NCI-H2227 treated with DMSO at 0.1 percent for 48 hours (cell line): ENCODE results near the gene FAAP24.
"Not testable (repeated sequence)": the region's sequence is repeated elsewhere in the genome, so short reads cannot be mapped to it uniquely, and the experiment has no call there.

Experiments used
- DNase-seq: peaks from one replicate; lab custom pipeline; 2025; lab: John Stamatoyannopoulos, UW

The FAAP24 gene, protein sequence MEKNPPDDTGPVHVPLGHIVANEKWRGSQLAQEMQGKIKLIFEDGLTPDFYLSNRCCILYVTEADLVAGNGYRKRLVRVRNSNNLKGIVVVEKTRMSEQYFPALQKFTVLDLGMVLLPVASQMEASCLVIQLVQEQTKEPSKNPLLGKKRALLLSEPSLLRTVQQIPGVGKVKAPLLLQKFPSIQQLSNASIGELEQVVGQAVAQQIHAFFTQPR

GRCh38 chr19:32971715-32972540 is at the start of gene FAAP24, which contains the start of gene CEP89:
Gene FAAP24 (plus strand): TSS chr19:32972242. CDS start chr19:32973197, 955 bp downstream.
Gene CEP89 (minus strand): TSS chr19:32971958. CDS start chr19:32971874, 84 bp downstream.
- DNase-seq: peak; percentile 100

- DNase-seq: no peak
These were observed 47.8 kb upstream of the FAAP24 start for GRCh38 chr19:32924200-32924599.

- no peak for DNase-seq
These were observed 43.2 kb upstream of the FAAP24 start for GRCh38 chr19:32928806-32929205.

GRCh38 chr19:32930567-32930966 is 41.5 kb upstream of the FAAP24 start:
- no peak for DNase-seq

DNA sequence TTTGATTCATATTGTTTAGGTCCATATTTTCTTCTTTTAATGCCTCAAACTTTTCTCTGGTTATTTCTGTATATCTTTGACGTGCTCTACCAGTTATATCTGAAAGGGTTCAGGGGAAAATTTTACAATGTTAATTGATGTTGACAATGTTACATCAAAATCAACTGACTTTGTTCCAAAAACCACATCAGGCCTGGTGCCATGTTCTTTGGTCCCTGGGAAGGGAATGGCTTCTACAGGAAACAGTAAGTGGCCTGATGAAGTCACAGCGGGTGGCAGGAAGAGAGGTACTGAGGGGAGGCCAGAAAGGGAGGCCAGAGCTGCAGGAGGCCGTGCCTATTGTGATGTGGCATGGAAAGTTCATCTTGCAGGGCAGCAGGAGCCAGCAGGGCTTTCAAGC is 38.5 kb upstream of the FAAP24 start:
- no peak for DNase-seq

DNA sequence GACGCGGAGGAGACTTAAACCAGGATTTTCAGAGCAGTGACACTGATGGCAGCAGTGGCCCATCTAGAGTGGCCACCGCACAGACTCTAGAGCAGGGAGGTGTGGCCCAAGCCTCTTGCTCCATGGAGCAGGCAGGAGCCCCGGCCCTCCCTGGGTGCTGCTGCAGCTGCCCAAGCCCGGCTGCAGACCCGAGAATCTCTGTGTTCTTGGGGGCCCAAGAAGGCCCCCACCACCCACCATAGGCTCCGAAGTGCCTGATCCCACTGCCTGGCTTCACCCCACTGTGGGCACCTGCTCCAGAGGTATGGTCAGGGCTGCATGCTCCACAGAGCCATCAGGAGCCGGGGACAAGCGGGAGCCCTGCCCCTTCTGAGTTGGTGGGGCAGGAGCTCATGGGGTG is 36.4 kb upstream of the FAAP24 start:
- no peak for DNase-seq

GRCh38 chr19:32936065-32936464 is 36.0 kb upstream of the FAAP24 start:
- no peak for DNase-seq

- not testable (repeated sequence) for DNase-seq
These were observed 30.8 kb upstream of the FAAP24 start for GRCh38 chr19:32941273-32941672.

- no peak for DNase-seq
These were observed 26.8 kb upstream of the FAAP24 start for GRCh38 chr19:32945260-32945659.

DNA sequence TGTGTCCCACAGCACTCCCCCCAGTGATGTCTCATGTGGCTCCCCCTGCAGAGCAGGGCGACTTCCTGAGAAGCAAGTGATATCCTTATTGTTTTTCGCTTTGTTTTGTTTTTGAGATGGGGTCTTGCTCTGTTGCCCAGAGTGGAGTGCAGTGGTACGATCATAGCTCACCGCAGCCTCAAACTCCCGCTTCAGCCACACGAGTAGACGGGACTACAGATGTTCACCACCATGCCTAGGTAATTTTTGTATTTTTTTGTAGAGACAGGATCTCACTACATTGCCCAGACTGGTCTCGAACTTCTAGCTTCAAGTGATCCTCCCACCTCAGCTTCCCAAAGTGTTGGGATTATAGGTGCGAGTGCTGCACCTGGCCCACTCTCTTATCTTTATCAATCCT is 5.3 kb upstream of the FAAP24 start:
- no peak for DNase-seq

DNA sequence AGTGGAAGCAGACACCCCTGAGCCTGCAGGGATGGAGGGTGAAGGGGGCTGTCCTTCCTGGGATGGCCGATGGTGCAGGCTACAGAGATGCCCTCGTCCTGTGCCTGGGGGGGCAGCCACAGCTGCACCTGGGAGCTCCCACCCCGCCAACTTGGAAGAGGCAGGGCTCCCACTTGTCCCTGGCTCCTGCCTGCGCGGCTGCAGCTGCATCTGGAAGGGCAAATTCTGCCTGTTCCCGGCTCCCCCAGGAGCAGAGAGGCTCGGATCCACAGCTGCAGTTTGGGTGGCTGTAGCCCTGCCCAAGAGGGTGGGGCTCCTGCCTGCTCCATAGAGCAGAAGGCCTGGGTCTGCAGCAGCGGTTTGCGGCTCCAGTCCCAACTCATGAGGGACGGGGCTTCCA is 2.5 kb upstream of the FAAP24 start:
- no peak for DNase-seq

GRCh38 chr19:32971012-32971595 is 938 bp upstream of the FAAP24 start:
- DNase-seq: no peak

DNA sequence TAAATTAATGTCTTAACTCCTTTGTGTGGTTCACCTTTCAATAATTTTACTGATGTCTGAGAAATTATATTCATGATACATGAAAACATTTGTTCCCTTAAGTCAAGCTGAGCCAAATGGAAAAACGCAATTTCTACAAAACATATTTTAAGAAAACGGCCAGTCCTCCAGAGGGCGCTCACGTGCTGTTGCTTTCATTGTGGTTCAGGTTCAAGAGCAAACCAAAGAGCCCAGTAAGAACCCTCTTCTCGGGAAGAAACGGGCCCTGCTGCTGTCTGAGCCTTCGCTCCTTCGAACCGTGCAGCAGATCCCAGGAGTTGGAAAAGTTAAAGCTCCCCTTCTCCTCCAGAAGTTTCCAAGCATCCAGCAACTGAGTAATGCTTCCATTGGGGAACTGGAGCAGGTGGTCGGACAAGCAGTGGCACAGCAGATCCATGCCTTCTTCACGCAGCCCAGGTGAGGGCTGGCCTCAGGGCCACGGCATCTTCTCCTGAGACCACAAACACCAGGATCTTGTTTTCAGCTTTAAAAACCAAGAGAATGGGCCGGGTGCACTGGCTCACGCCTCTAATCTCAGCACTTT is 4.3 kb downstream of the FAAP24 start:
- peak; percentile 96 for DNase-seq

DNA sequence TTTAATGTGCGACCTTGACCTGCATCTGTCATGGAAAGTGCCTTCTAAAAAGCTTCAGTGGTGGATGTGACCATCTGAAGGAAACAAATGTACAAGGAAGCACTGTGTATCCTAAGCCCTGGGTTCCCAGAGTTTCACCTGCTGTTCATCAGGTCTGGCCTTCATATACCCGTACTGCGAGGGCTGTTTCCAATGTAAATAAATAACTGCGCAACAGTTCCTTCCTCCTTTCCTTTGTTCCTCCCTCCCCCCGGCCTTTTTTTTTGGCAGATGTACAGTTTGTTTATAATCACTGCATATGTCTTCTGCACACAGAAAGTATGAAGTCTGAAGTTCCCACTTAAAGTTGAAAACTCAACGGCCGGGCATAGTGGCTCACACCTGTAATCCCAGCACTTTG is 5.2 kb downstream of the FAAP24 start:
- no peak for DNase-seq

DNA sequence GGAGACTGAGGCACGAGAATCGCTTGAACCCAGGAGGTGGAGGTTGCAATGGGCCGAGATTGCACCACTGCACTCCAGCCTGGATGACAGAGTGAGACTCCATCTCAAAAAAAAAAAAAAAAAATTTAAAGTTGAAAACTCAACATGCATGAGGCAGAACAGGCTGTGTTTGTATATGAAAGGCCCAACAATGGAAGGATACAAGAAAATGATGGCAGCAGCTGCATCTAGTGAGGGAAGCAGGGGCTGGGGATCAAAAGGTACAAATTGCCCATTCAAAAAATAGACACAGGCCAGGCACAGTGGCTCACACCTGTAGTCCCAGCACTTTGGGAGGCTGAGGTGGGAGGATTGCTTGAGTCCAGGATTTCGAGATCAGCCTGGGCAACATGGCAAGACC is 5.8 kb downstream of the FAAP24 start:
- DNase-seq: not testable (repeated sequence)

DNA sequence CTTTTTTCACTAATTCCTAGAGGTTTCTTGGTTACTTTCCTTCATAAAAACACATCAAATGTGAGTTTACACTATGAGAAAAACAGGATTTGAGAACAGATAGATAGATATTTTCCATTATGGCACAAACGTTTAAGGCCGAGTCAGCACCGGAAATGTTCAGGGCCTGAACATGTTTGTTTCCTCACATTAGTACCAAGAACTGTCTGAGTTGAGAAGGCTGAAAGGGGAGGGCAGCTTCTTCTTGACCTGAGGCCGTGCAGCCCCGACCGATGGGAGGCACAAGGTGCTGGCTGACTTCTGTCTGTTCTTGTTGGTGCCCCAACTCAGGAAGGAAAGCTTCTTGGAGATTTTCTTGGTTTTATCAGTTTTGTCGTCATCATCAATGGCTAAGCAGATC is 7.8 kb downstream of the FAAP24 start:
- not testable (repeated sequence) for DNase-seq

- DNase-seq: not testable (repeated sequence)
These were observed 10.4 kb downstream of the FAAP24 start for GRCh38 chr19:32982488-32982887.

DNA sequence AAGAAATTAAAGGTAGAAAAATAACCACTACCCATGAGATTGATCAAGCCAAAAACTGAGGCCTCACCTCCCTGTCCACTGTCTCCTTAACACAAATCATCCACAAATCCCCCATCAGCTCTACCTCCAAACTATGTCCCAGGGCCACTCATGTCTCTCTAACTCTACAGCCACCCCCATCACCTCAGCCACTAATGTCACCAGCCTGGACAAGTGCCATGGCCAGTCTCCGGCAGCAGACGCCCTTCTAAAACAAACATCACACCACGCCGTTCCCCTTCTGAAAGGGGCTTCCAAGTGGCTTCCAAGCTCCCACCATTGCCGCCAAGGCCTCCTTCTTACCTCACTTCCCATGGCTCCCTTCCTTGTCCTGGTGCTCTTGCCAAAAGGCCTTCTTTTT is 16.2 kb downstream of the FAAP24 start:
- DNase-seq: not testable (repeated sequence)

DNA sequence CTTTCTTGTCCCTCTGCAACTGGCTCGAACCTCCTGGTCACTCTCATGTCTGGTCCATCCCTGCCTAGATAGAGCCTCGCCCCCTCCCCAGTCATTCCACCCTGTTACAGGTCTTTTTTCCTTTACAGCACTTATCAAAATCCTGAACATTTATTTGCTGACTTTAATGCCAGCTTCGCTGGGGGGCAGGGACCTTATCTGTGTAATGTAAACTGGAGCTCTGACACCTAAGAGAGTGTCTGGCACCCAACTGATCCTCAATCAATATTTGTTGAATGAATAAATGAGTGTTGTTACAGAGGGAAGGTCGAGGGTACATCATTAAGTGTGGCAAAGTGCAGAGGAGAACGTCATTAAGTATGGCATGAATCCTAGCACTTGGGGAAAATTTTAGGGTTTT is 16.7 kb downstream of the FAAP24 start:
- DNase-seq: no peak

DNA sequence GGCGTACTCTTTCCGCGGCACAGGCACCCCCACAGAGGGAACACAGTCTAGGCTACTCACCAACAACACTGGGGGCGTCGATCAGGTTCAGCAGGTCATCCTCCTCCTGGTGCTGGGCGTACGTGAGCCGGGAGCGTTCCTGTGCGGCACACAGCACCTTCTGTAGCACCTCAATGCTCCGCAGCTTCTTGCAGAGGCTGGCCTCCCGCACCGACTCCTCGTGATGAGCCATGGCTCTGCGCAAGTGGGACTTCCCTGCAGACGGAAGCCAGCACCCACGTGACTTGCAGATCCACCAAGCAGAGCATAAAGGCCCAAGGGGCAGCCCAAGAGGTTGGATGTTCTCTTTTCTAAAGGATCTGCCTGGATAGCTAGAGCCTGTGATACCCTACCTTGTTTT is 23.9 kb downstream of the FAAP24 start:
- DNase-seq: not testable (repeated sequence)

- not testable (repeated sequence) for DNase-seq
These were observed 25.0 kb downstream of the FAAP24 start for GRCh38 chr19:32997061-32997464.

DNA sequence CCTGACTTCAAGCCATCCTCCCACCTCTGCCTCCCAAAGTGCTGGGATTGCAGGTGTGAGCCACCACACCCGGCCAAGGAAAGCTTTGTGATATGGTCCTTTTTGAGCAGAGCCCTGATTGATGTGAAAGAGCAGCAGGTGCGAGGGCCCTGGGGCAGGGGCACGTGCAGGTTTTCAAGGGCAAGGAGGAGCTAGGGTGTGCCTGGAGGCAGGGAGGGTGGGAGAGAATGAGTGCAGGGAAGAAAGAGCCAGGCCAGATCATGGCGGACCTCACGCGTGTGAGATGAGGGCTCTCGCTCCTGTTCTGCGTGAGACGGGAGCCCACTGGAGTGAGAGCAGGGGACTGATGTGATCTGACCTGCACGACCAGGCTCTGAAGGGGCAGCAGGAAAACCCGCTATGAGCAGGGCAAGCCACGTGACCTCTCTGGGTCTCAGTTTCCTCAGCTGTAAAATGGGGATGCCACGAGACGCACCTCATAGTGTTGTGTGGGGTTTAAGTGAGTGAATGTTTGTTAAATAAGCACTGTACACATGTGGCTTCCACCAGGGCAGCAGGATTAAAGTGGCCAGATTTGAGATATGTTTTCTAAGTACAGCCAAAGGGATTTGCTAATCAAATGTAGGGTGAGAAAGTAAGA is 25.8 kb downstream of the FAAP24 start:
- no peak for DNase-seq
